ENCODE measurements around the gene SMIM13.

DNA sequence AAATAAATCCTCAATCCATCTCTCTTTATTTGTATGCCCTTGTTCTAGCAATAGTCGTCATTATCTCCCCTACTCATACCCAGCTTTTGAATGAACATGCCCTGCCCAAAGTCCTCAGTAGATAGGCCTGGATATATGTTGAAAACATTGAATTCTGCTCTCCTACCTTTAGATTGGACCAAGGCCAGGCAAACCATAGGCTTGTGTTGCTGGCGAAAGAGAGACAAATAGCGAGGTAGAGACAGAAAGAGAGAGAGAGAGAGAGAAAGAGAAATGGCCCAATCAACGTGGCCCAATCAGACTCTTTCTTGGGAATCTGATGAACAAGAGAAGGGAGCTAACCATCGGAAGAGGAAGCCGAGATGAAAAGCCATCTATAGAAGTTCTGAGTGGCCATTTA is 93.7 kb downstream of the SMIM13 start:
- TF ChIP-seq, protein P1, sequence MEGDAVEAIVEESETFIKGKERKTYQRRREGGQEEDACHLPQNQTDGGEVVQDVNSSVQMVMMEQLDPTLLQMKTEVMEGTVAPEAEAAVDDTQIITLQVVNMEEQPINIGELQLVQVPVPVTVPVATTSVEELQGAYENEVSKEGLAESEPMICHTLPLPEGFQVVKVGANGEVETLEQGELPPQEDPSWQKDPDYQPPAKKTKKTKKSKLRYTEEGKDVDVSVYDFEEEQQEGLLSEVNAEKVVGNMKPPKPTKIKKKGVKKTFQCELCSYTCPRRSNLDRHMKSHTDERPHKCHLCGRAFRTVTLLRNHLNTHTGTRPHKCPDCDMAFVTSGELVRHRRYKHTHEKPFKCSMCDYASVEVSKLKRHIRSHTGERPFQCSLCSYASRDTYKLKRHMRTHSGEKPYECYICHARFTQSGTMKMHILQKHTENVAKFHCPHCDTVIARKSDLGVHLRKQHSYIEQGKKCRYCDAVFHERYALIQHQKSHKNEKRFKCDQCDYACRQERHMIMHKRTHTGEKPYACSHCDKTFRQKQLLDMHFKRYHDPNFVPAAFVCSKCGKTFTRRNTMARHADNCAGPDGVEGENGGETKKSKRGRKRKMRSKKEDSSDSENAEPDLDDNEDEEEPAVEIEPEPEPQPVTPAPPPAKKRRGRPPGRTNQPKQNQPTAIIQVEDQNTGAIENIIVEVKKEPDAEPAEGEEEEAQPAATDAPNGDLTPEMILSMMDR (IDR thresholded peaks at IDR 0.05; ENCODE audit: extremely low read depth in 1 of 2, insufficient read depth in 1 of 2, low read depth in 1 of 2, low read length in 2 of 2): no peak
- TF ChIP-seq EZH2 (IDR thresholded peaks at IDR 0.05; ENCODE audit: borderline replicate concordance, low read depth, low read length, severe bottlenecking) (no peak), POLR2AphosphoS5 (IDR thresholded peaks at IDR 0.05; ENCODE audit: insufficient read depth, low read depth, low read length) (no peak), POLR2A (IDR thresholded peaks at IDR 0.05; ENCODE audit: low read depth, low read length) (no peak)
- TF ChIP-seq, protein P2, sequence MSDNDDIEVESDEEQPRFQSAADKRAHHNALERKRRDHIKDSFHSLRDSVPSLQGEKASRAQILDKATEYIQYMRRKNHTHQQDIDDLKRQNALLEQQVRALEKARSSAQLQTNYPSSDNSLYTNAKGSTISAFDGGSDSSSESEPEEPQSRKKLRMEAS (IDR thresholded peaks at IDR 0.05; ENCODE audit: insufficient read depth, insufficient read length): no peak
